ENCODE measurements around the gene GTF3C1.

GTF3C1 gene

GRCh38 chr16:27531826-27532800, 17.6 kb downstream of the GTF3C1 start:
- no peak overlapping the region for H3K27ac ChIP-seq (ENCODE audit: low read length)

GRCh38 chr16:27531186-27531585, 18.5 kb downstream of the GTF3C1 start:
- H3K9me3 ChIP-seq (ENCODE audit: insufficient read depth, low read length), result no peaks in the 10 kb centered on the region
- H3K4me1 ChIP-seq (ENCODE audit: low read length), result no peaks in the 10 kb centered on the region
- no peak overlapping the region for H3K9ac ChIP-seq (ENCODE audit: low read length)
- H4K20me1 ChIP-seq (ENCODE audit: insufficient read depth, low read length), result no peaks in the 10 kb centered on the region
- no peaks in the 10 kb centered on the region for H3K27me3 ChIP-seq (ENCODE audit: low read depth, low read length)
- no peak overlapping the region for H3K27ac ChIP-seq (ENCODE audit: low read length)
- H3K36me3 ChIP-seq (replicated peaks; ENCODE audit: low read depth, low read length), result peaks cover 48% of the 10 kb centered on the region
- H3K4me3 ChIP-seq (ENCODE audit: low read length), result no peak overlapping the region
- no peak for TF ChIP-seq EZH2phosphoT487 (IDR thresholded peaks at IDR 0.05; ENCODE audit: low read depth)
- H3K4me2 ChIP-seq (ENCODE audit: low read length), result no peak overlapping the region
- H2AFZ ChIP-seq (ENCODE audit: low read depth, low read length), result no peak overlapping the region
- H3K79me2 ChIP-seq (ENCODE audit: low read length), result no peaks in the 10 kb centered on the region

More at GRCh38 chr16:27531826-27532800, 17.6 kb downstream of the GTF3C1 start:
- H3K4me3 ChIP-seq (ENCODE audit: low read length), result no peak overlapping the region
- H3K4me1 ChIP-seq (ENCODE audit: low read length), result no peaks in the 10 kb centered on the region
- H3K27me3 ChIP-seq (ENCODE audit: low read depth, low read length), result no peaks in the 10 kb centered on the region
- no peaks in the 10 kb centered on the region for H3K9me3 ChIP-seq (ENCODE audit: insufficient read depth, low read length)
- no peaks in the 10 kb centered on the region for H3K79me2 ChIP-seq (ENCODE audit: low read length)
- no peak overlapping the region for H3K4me2 ChIP-seq (ENCODE audit: low read length)
- TF ChIP-seq CTCF (IDR thresholded peaks at IDR 0.05; ENCODE audit: low read depth, low read length) (no peak), EZH2phosphoT487 (IDR thresholded peaks at IDR 0.05; ENCODE audit: low read depth) (no peak)
- no peaks in the 10 kb centered on the region for H4K20me1 ChIP-seq (ENCODE audit: insufficient read depth, low read length)
- no peak overlapping the region for H3K9ac ChIP-seq (ENCODE audit: low read length)
- peaks cover 47% of the 10 kb centered on the region for H3K36me3 ChIP-seq (replicated peaks; ENCODE audit: low read depth, low read length)
- no peak overlapping the region for H2AFZ ChIP-seq (ENCODE audit: low read depth, low read length)

GRCh38 chr16:27529962-27530361, 19.8 kb downstream of the GTF3C1 start:
- H3K4me2 ChIP-seq (ENCODE audit: low read length), result no peak overlapping the region
- no peak overlapping the region for H2AFZ ChIP-seq (ENCODE audit: low read depth, low read length)
- no peaks in the 10 kb centered on the region for H3K4me1 ChIP-seq (ENCODE audit: low read length)
- no peak overlapping the region for H3K27ac ChIP-seq (ENCODE audit: low read length)
- H3K9ac ChIP-seq (ENCODE audit: low read length), result no peak overlapping the region
- TF ChIP-seq EZH2phosphoT487 (IDR thresholded peaks at IDR 0.05; ENCODE audit: low read depth) (no peak), CTCF (IDR thresholded peaks at IDR 0.05; ENCODE audit: low read depth, low read length) (no peak)
- no peaks in the 10 kb centered on the region; the same call in 1 of the 2 replicates for H4K20me1 ChIP-seq (ENCODE audit: insufficient read depth, low read length)
- H3K79me2 ChIP-seq (ENCODE audit: low read length), result no peaks in the 10 kb centered on the region
- H3K4me3 ChIP-seq (ENCODE audit: low read length), result no peak overlapping the region
- H3K27me3 ChIP-seq (ENCODE audit: low read depth, low read length), result no peaks in the 10 kb centered on the region
- no peaks in the 10 kb centered on the region for H3K9me3 ChIP-seq (ENCODE audit: insufficient read depth, low read length)
- peaks cover 52% of the 10 kb centered on the region for H3K36me3 ChIP-seq (replicated peaks; ENCODE audit: low read depth, low read length)

GRCh38 chr16:27528294-27528693, 21.4 kb downstream of the GTF3C1 start:
- Histone ChIP-seq H3K4me1 (ENCODE audit: low read length) (no peaks in the 10 kb centered on the region), H3K4me3 (ENCODE audit: low read length) (no peak overlapping the region), H3K27me3 (ENCODE audit: low read depth, low read length) (no peaks in the 10 kb centered on the region), H3K36me3 (replicated peaks; ENCODE audit: low read depth, low read length) (peaks cover 46% of the 10 kb centered on the region), H3K4me2 (ENCODE audit: low read length) (no peak overlapping the region), H2AFZ (ENCODE audit: low read depth, low read length) (no peak overlapping the region), H3K9ac (ENCODE audit: low read length) (no peak overlapping the region), H4K20me1 (ENCODE audit: insufficient read depth, low read length) (no peaks in the 10 kb centered on the region; the same call in 1 of the 2 replicates), H3K79me2 (ENCODE audit: low read length) (no peaks in the 10 kb centered on the region), H3K9me3 (ENCODE audit: insufficient read depth, low read length) (no peaks in the 10 kb centered on the region), H3K27ac (ENCODE audit: low read length) (no peak overlapping the region)
- no peak for TF ChIP-seq CTCF (IDR thresholded peaks at IDR 0.05; ENCODE audit: low read depth, low read length)

All from OCI-LY3 (cell line).